ENCODE data around the gene KCNMA1. TPM values are rescaled to one million over a fixed set of nuclear protein-coding genes. Genes with fewer than 3 reads are reported as not detected.
A peak's percentile ranks its signal among the peaks of the same experiment; 100 is the strongest.

Gene KCNMA1
- total and polyA plus RNA-seq, 4 donors: 36.2 to 95.0 (median 54.3) TPM

GRCh38 chr10:76910184-76910962, 727.2 kb downstream of the KCNMA1 start:
- Histone ChIP-seq H3K9me3 (ENCODE audit: control insufficient read depth, insufficient read depth, low read length) (no peaks in the 10 kb centered on the region), H3K27ac (ENCODE audit: low read depth, low read length) (no peak overlapping the region), H3K4me3 (ENCODE audit: low read depth, low read length) (no peak overlapping the region), H3K36me3 (ENCODE audit: control insufficient read depth, insufficient read depth, low read length) (peaks cover 4% of the 10 kb centered on the region), H3K4me1 (ENCODE audit: control insufficient read depth, insufficient read depth, low read length) (peaks cover 5% of the 10 kb centered on the region), H3K27me3 (ENCODE audit: control insufficient read depth, insufficient read depth, low read length) (no peaks in the 10 kb centered on the region)
- no peak for DNase-seq (ENCODE audit: low read depth in 4 of 6, low spot score in 6 of 6)
- WGBS (ENCODE audit: insufficient coverage): 77% methylated on average over 6 of the region's 8 CpGs

- DNase-seq (ENCODE audit: low read depth in 4 of 6, low spot score in 6 of 6): no peak
- 88% methylated on average over 1 of the region's 2 CpGs for WGBS (ENCODE audit: insufficient coverage)
Observed at GRCh38 chr10:76906256-76906655, 731.4 kb downstream of the KCNMA1 start.

GRCh38 chr10:76905251-76905650, 732.4 kb downstream of the KCNMA1 start:
- no peak for DNase-seq (ENCODE audit: low read depth in 4 of 6, low spot score in 6 of 6)
- Histone ChIP-seq H3K27ac (ENCODE audit: low read depth, low read length) (no peak overlapping the region), H3K27me3 (ENCODE audit: control insufficient read depth, insufficient read depth, low read length) (no peaks in the 10 kb centered on the region), H3K4me1 (ENCODE audit: control insufficient read depth, insufficient read depth, low read length) (peaks cover 2% of the 10 kb centered on the region), H3K9me3 (ENCODE audit: control insufficient read depth, insufficient read depth, low read length) (no peaks in the 10 kb centered on the region), H3K36me3 (ENCODE audit: control insufficient read depth, insufficient read depth, low read length) (peaks cover 4% of the 10 kb centered on the region), H3K4me3 (ENCODE audit: low read depth, low read length) (no peak overlapping the region)
- WGBS (ENCODE audit: insufficient coverage): 96% methylated on average over 5 of the region's 5 CpGs

More at GRCh38 chr10:76906256-76906655, 731.4 kb downstream of the KCNMA1 start:
- H3K36me3 ChIP-seq (ENCODE audit: control insufficient read depth, insufficient read depth, low read length): peaks cover 4% of the 10 kb centered on the region
- H3K27ac ChIP-seq (ENCODE audit: low read depth, low read length): no peak overlapping the region
- peaks cover 5% of the 10 kb centered on the region for H3K4me1 ChIP-seq (ENCODE audit: control insufficient read depth, insufficient read depth, low read length)
- no peaks in the 10 kb centered on the region for H3K27me3 ChIP-seq (ENCODE audit: control insufficient read depth, insufficient read depth, low read length)
- H3K4me3 ChIP-seq (ENCODE audit: low read depth, low read length): no peak overlapping the region
- no peaks in the 10 kb centered on the region for H3K9me3 ChIP-seq (ENCODE audit: control insufficient read depth, insufficient read depth, low read length)

- WGBS (ENCODE audit: insufficient coverage): no CpG with 5 or more reads among the region's 7 CpGs
- H3K9me3 ChIP-seq (ENCODE audit: control insufficient read depth, insufficient read depth, low read length): no peaks in the 10 kb centered on the region
- no peak for DNase-seq (ENCODE audit: low read depth in 4 of 6, low spot score in 6 of 6)
- H3K27me3 ChIP-seq (ENCODE audit: control insufficient read depth, insufficient read depth, low read length): no peaks in the 10 kb centered on the region
- H3K4me3 ChIP-seq (ENCODE audit: low read depth, low read length): no peak overlapping the region
- no peaks in the 10 kb centered on the region for H3K36me3 ChIP-seq (ENCODE audit: control insufficient read depth, insufficient read depth, low read length)
- H3K4me1 ChIP-seq (ENCODE audit: control insufficient read depth, insufficient read depth, low read length): no peaks in the 10 kb centered on the region
- no peak overlapping the region for H3K27ac ChIP-seq (ENCODE audit: low read depth, low read length)
Observed at GRCh38 chr10:76903387-76903945, 734.1 kb downstream of the KCNMA1 start.

- Histone ChIP-seq H3K4me3 (ENCODE audit: low read depth, low read length) (no peak overlapping the region), H3K27ac (ENCODE audit: low read depth, low read length) (no peak overlapping the region), H3K4me1 (ENCODE audit: control insufficient read depth, insufficient read depth, low read length) (no peaks in the 10 kb centered on the region), H3K9me3 (ENCODE audit: control insufficient read depth, insufficient read depth, low read length) (no peaks in the 10 kb centered on the region), H3K27me3 (ENCODE audit: control insufficient read depth, insufficient read depth, low read length) (no peaks in the 10 kb centered on the region), H3K36me3 (ENCODE audit: control insufficient read depth, insufficient read depth, low read length) (no peaks in the 10 kb centered on the region)
- WGBS (ENCODE audit: insufficient coverage): 69% methylated on average over 7 of the region's 10 CpGs
- DNase-seq (ENCODE audit: low read depth in 4 of 6, low spot score in 6 of 6): peak in 2 of 6 donors; percentile 54
Observed at GRCh38 chr10:76902949-76903348, 734.7 kb downstream of the KCNMA1 start.

GRCh38 chr10:76901701-76902100, 735.9 kb downstream of the KCNMA1 start:
- no peaks in the 10 kb centered on the region for H3K27me3 ChIP-seq (ENCODE audit: control insufficient read depth, insufficient read depth, low read length)
- H3K4me3 ChIP-seq (ENCODE audit: low read depth, low read length): no peak overlapping the region
- H3K27ac ChIP-seq (ENCODE audit: low read depth, low read length): no peak overlapping the region
- DNase-seq (ENCODE audit: low read depth in 4 of 6, low spot score in 6 of 6): no peak
- no peaks in the 10 kb centered on the region for H3K4me1 ChIP-seq (ENCODE audit: control insufficient read depth, insufficient read depth, low read length)
- H3K9me3 ChIP-seq (ENCODE audit: control insufficient read depth, insufficient read depth, low read length): peaks cover 1% of the 10 kb centered on the region
- no peaks in the 10 kb centered on the region for H3K36me3 ChIP-seq (ENCODE audit: control insufficient read depth, insufficient read depth, low read length)
- 50% methylated on average over 1 of the region's 3 CpGs for WGBS (ENCODE audit: insufficient coverage)

GRCh38 chr10:76899490-76899889, 738.1 kb downstream of the KCNMA1 start:
- Histone ChIP-seq H3K9me3 (ENCODE audit: control insufficient read depth, insufficient read depth, low read length) (peaks cover 1% of the 10 kb centered on the region), H3K4me1 (ENCODE audit: control insufficient read depth, insufficient read depth, low read length) (no peaks in the 10 kb centered on the region), H3K27ac (ENCODE audit: low read depth, low read length) (no peak overlapping the region), H3K27me3 (ENCODE audit: control insufficient read depth, insufficient read depth, low read length) (no peaks in the 10 kb centered on the region), H3K4me3 (ENCODE audit: low read depth, low read length) (no peak overlapping the region), H3K36me3 (ENCODE audit: control insufficient read depth, insufficient read depth, low read length) (no peaks in the 10 kb centered on the region)
- DNase-seq (ENCODE audit: low read depth in 4 of 6, low spot score in 6 of 6): no peak

- H3K27me3 ChIP-seq (ENCODE audit: control insufficient read depth, insufficient read depth, low read length): no peaks in the 10 kb centered on the region
- no peaks in the 10 kb centered on the region for H3K4me1 ChIP-seq (ENCODE audit: control insufficient read depth, insufficient read depth, low read length)
- peaks cover 3% of the 10 kb centered on the region for H3K36me3 ChIP-seq (ENCODE audit: control insufficient read depth, insufficient read depth, low read length)
- H3K4me3 ChIP-seq (ENCODE audit: low read depth, low read length): no peak overlapping the region
- no peak for DNase-seq (ENCODE audit: low read depth in 4 of 6, low spot score in 6 of 6)
- 44% methylated on average over 1 of the region's 5 CpGs for WGBS (ENCODE audit: insufficient coverage)
- H3K9me3 ChIP-seq (ENCODE audit: control insufficient read depth, insufficient read depth, low read length): peaks cover 1% of the 10 kb centered on the region
- peak overlapping the region; percentile 16 for H3K27ac ChIP-seq (ENCODE audit: low read depth, low read length)
Observed at GRCh38 chr10:76892766-76893479, 744.7 kb downstream of the KCNMA1 start.

GRCh38 chr10:76887223-76888010, 750.2 kb downstream of the KCNMA1 start:
- 97% methylated on average over 16 of the region's 19 CpGs for WGBS (ENCODE audit: insufficient coverage)
- Histone ChIP-seq H3K27ac (ENCODE audit: low read depth, low read length) (no peak overlapping the region), H3K4me3 (ENCODE audit: low read depth, low read length) (no peak overlapping the region), H3K9me3 (ENCODE audit: control insufficient read depth, insufficient read depth, low read length) (no peaks in the 10 kb centered on the region), H3K27me3 (ENCODE audit: control insufficient read depth, insufficient read depth, low read length) (no peaks in the 10 kb centered on the region), H3K36me3 (ENCODE audit: control insufficient read depth, insufficient read depth, low read length) (peaks cover 3% of the 10 kb centered on the region), H3K4me1 (ENCODE audit: control insufficient read depth, insufficient read depth, low read length) (peaks cover 3% of the 10 kb centered on the region)
- DNase-seq (ENCODE audit: low read depth in 4 of 6, low spot score in 6 of 6): no peak

Data from spinal cord (tissue), 10 donors.